ENCODE measurements around the gene NBL1. TPM values are rescaled to one million over a fixed set of nuclear protein-coding genes. Genes with fewer than 3 reads are reported as not detected.
A peak's percentile ranks its signal among the peaks of the same experiment; 100 is the strongest.

NBL1 gene
- total RNA-seq, 2 donors from 2014 or later = 137 to 186 TPM

DNA sequence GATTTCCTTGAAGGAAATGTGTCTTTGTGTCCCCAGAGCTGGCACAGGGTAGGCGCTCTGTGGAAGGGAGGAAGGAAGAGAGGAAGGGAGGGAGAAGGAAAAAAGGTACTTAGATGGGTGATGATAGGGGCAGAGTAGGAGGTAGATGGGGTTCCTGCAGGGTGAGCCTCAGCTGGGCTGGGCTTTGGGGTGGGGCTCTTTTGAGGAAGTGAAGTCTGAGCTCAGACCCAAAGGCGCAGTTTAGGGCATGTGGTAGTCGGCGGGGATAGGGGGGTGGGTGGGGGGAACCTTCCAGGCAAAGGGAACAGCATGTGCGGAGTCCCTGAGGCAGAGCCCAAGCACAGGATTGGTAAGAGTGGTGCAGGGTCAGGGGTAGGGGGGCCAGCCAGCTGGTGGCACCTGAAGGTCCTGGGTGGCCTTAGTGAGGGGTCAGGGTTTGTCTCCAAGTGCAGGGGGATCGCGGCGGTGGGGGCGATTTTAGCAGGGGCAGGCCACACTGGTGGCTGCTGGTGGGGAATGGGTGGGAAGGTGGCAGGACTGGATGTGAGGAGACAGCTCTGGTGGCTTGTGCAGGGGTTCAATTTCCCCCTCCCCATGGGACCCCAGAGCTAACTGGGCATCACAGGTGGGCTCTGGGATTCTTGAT, 12.1 kb downstream of the NBL1 start:
- intact Hi-C loops (cut with DNase I) = loop anchor here (5.0 to 10.0 kb wide), 2 partner anchors 401 to 684 kb away; partner anchors contain the start of genes EMC1 (in 1 of the 2) and MRTO4 (in 1 of the 2)
- DNase-seq (ENCODE audit: low spot score) = no peak

DNA sequence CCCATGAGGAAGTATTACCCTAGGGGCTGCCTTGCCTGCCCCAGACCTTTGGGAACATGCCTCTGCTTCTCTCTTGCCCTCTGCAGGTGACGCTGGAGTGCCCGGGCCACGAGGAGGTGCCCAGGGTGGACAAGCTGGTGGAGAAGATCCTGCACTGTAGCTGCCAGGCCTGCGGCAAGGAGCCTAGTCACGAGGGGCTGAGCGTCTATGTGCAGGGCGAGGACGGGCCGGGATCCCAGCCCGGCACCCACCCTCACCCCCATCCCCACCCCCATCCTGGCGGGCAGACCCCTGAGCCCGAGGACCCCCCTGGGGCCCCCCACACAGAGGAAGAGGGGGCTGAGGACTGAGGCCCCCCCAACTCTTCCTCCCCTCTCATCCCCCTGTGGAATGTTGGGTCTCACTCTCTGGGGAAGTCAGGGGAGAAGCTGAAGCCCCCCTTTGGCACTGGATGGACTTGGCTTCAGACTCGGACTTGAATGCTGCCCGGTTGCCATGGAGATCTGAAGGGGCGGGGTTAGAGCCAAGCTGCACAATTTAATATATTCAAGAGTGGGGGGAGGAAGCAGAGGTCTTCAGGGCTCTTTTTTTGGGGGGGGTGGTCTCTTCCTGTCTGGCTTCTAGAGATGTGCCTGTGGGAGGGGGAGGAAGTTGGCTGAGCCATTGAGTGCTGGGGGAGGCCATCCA, 12.8 kb downstream of the NBL1 start:
- intact Hi-C loops (cut with DNase I) = loop anchor here (5.0 to 10.0 kb wide), 2 partner anchors 402 to 685 kb away; partner anchors contain the start of genes EMC1 (in 1 of the 2) and MRTO4 (in 1 of the 2)
- no peak for DNase-seq (ENCODE audit: low spot score)

DNA sequence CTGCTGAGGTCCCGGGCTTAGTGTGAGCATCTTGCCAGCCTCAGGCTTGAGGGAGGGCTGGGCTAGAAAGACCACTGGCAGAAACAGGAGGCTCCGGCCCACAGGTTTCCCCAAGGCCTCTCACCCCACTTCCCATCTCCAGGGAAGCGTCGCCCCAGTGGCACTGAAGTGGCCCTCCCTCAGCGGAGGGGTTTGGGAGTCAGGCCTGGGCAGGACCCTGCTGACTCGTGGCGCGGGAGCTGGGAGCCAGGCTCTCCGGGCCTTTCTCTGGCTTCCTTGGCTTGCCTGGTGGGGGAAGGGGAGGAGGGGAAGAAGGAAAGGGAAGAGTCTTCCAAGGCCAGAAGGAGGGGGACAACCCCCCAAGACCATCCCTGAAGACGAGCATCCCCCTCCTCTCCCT, 13.4 kb downstream of the NBL1 start:
- intact Hi-C loops (cut with DNase I) = loop anchor here (5.0 to 10.0 kb wide), 2 partner anchors 403 to 685 kb away; partner anchors contain the start of genes EMC1 (in 1 of the 2) and MRTO4 (in 1 of the 2)
- DNase-seq (ENCODE audit: low spot score) = no peak

DNA sequence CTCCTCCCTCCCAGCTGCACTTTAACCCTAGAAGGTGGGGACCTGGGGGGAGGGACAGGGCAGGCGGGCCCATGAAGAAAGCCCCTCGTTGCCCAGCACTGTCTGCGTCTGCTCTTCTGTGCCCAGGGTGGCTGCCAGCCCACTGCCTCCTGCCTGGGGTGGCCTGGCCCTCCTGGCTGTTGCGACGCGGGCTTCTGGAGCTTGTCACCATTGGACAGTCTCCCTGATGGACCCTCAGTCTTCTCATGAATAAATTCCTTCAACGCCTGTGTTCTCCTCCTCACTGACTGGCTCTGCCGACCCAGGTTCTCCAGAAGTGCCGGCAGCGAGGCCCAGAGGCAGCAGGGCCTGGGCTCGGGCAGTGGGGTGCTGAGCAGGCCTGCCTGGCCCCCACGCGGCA, 14.1 kb downstream of the NBL1 start:
- intact Hi-C loops (cut with DNase I) = loop anchor here (5.0 to 10.0 kb wide), 2 partner anchors 403 to 686 kb away; partner anchors contain the start of genes EMC1 (in 1 of the 2) and MRTO4 (in 1 of the 2)
- no peak for DNase-seq (ENCODE audit: low spot score)

DNA sequence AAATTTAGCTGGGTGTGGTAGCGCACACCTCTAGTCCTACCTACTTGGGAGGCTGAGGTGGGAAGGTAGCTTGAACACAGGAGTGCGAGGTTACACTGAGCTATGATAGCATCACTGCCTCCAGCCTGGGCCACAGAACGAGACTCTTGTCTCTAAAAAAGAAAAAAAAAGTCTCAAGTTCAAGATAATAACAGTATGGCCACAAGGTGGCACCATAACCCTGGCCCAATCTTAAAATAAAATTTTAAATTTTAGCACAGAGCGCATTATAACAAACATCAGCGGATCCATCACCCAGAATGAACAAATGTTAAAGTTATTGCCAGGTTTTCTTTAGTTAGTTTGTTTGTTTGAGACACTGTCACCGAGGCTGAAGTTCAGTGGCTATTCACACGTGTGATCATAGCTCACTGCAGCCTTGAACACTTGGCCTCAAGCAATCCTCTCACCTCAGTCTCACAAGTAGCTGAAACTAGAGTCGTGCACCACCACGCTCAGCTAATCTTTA, 17.7 kb downstream of the NBL1 start:
- intact Hi-C loops (cut with DNase I) = no loop called here
- DNase-seq (ENCODE audit: low spot score) = no peak

DNA sequence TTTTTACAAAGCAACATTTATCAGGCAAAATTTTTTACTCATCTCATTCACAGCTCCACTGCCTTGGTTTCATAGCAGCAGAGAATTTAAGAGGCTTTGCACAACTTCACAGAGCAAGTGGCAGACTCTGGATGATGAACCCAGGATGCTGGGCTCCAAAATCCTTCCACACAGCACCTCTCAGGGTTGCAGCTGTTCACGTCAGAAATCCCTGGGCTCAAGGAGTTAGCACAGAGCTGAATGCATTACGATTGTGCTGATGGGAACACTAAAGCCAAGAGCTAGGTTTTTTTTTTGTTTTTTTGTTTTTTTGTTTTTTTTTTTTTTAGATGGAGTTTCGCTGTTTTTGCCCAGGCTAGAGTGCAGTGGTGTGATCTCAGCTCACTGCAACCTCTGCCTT, 18.2 kb downstream of the NBL1 start:
- DNase-seq (ENCODE audit: low spot score) = no peak
- intact Hi-C loops (cut with DNase I) = no loop called here

DNA sequence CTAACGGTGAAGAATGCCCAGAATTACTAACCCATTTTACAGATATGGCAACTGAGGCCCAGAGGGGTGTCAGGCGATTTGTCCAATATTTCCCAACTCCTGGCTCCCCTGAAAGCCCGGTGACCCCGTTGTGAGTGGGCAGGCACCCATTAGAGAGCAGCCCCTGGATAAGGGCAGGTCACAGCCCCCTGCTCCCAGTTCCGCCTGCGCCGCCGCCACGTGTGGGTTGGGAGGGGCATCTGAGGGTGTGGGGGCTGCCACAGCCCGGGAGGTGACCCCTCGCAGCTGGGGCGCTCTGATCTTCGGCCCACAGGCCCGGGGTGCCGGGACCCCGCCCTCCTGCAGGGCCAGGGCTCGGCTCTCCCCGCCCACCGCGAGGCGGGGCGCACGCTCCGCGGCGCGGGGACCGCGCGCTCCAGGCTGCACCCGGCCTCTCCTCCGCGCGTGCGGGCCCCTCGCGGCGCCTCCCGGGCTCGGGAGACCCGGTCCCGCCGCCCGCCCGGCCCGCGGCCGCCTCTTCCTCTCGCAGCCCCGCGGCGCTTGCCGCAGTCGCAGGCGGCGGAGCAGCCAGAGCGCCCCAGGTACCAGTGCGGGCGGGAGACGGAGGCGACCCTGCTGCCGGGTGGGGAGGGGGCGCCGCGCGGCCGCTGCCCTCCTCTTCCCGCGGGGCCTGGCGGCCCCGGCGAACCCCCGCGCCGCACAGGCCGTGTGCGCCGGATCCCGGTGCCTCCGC, 20.5 kb downstream of the NBL1 start, which contains the start of gene HTR6:
HTR6 (plus strand) TSS at position 423 of the 733 bp plus-strand sequence. CDS start 879 bp downstream, outside the sequence.
- DNase-seq (ENCODE audit: low spot score) = no peak
- intact Hi-C loops (cut with DNase I) = no loop called here

DNA sequence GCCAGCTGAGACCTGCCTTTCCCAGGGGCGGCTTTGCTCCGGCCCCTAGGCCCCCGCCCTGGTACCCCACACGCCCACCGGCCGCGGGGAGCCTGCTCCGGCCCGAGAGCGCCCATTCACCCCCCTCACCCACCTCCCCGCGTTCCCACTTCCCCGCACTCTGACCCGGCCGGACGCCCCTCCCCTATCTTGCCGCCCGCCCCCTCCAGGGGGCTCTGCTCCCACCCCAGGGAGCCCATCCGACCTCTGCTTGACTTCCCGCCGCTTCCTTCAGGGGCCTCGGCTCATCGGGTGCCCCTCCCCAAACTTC, 21.0 kb downstream of the NBL1 start:
- DNase-seq (ENCODE audit: low spot score) = no peak
- intact Hi-C loops (cut with DNase I) = no loop called here

DNA sequence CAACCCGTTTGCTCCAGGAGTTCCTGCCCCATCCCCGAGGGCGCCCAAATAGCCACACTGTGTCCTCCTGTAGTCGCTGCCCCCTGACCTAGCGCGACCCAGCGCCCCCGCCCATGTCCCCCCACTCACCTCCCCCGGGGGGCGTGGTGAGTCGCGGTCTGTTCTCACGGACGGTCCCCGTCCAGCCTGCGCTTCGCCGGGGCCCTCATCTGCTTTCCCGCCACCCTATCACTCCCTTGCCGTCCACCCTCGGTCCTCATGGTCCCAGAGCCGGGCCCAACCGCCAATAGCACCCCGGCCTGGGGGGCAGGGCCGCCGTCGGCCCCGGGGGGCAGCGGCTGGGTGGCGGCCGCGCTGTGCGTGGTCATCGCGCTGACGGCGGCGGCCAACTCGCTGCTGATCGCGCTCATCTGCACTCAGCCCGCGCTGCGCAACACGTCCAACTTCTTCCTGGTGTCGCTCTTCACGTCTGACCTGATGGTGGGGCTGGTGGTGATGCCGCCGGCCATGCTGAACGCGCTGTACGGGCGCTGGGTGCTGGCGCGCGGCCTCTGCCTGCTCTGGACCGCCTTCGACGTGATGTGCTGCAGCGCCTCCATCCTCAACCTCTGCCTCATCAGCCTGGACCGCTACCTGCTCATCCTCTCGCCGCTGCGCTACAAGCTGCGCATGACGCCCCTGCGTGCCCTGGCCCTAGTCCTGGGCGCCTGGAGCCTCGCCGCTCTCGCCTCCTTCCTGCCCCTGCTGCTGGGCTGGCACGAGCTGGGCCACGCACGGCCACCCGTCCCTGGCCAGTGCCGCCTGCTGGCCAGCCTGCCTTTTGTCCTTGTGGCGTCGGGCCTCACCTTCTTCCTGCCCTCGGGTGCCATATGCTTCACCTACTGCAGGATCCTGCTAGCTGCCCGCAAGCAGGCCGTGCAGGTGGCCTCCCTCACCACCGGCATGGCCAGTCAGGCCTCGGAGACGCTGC, 21.7 kb downstream of the NBL1 start:
- no peak for DNase-seq (ENCODE audit: low spot score)
- intact Hi-C loops (cut with DNase I) = no loop called here

DNA sequence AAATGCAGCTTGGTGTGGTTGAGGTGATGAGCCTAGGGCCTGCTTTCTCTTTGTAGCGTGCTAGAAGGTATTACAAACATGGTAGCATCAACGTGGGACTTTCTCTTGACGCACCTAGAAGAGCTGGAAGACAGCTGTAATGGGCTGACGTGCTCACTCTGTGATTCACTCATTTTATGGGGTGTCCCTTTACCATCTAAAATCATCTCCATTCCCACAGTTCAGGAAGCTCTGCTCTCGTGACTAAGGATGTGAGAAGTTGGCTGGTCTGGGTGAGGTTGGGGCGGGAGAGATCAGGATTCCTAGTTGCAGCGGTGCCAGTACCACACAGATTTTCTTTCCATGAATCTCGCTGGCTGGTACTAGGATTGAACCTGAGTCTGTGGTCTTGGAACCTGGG, 24.8 kb downstream of the NBL1 start:
- DNase-seq (ENCODE audit: low spot score) = no peak
- intact Hi-C loops (cut with DNase I) = no loop called here

DNA sequence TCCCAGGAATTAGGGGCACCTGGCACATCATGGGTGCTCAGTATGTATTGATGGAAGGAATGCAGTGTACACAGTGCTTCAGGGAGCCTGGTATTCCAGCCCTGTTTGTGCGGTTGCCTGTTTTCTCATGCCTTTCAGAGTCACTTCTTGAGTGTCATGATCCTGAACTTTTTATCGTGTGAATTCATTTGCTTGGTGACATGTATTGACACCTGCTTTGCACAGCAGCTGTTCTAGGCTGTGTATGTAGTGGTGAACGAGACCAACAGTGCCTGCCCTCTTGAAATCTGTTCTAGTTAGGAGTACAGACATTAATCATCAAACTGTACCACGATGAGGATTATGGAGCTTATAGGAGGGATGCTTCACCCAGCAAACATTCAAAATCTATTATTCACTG, 26.7 kb downstream of the NBL1 start:
- intact Hi-C loops (cut with DNase I) = no loop called here
- no peak for DNase-seq (ENCODE audit: low spot score)

DNA sequence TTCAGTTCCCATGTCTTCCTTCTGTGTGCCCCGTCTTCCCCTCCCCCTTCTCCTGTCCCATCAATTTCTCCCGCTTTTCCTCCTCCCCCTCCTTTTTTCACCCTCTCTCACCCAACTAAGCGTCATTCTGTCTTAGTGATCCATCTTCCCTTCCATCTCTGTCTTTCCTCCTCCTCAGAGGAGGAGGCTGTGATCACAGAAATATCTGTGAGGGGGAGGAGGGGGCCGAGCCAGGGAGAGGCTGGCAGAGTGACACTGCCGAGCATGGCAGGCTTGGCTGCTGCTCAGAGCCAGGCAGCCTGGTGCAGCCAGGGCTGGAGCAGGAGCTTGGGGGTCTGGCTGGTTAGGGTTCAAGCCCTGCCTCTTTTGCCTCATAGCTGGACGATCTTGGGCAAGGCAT, 28.1 kb downstream of the NBL1 start:
- intact Hi-C loops (cut with DNase I) = loop anchor here in 1 of 2 donors (2.0 kb wide), 1 partner anchor 63 kb away; no protein-coding TSS in a partner anchor
- DNase-seq (ENCODE audit: low spot score) = no peak

DNA sequence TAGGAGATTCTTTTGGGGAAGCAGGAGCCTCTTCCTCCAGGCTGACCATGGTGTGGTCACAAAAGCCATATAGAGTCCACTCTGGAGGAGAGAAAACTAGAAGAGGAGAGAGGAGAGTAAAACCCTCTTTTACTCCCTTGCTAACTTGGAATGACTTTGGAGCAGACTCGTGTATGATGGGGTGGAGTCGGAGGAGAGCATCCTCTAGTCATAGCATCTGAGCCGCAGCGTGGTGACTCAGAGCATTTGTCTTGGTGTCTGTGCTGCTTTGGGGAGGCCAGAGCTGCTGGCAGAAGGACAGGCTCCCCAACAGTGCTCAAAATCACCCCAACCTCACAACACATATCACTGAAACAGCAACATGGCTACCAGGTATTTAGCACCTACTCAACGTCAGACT, 31.7 kb downstream of the NBL1 start:
- intact Hi-C loops (cut with DNase I) = no loop called here
- DNase-seq (ENCODE audit: low spot score) = no peak

DNA sequence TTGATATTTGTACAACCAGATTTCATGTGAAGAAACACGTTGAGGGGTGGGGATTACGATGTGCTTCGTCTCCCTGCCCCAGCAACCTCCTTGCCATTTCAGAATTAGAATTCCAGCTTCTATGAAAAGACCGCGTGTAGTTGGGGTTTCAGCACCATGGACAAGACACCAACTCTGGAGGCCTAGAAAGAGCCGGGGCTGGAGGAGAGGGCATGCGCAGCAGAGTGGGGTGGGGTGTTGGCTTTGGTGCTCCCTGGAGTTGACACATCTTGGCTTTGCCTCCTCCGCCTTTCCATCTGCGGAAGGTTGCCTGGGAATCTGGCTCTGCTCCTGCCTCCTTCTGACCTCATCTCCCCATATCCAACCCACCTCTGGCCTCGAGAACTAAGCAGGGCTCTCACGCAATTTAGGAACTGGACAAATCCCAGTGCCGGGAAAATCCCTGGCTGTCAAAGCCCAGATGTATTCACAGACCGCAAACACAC, 32.4 kb downstream of the NBL1 start:
- DNase-seq (ENCODE audit: low spot score) = peak; percentile 93
- intact Hi-C loops (cut with DNase I) = no loop called here

DNA sequence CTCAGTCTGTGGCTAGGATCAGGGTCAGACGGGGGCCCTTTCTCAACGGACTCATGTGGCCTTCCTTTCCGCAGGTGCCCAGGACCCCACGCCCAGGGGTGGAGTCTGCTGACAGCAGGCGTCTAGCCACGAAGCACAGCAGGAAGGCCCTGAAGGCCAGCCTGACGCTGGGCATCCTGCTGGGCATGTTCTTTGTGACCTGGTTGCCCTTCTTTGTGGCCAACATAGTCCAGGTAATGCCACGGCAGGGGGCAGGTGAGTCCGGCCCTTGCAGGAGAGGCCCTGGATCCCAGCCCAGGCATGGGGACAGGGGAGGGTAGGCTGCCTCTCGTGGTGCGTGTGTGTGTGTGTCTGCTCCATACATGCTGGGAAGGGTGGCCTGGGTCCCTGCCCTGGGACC, 34.4 kb downstream of the NBL1 start:
- DNase-seq (ENCODE audit: low spot score) = no peak
- intact Hi-C loops (cut with DNase I) = no loop called here

DNA sequence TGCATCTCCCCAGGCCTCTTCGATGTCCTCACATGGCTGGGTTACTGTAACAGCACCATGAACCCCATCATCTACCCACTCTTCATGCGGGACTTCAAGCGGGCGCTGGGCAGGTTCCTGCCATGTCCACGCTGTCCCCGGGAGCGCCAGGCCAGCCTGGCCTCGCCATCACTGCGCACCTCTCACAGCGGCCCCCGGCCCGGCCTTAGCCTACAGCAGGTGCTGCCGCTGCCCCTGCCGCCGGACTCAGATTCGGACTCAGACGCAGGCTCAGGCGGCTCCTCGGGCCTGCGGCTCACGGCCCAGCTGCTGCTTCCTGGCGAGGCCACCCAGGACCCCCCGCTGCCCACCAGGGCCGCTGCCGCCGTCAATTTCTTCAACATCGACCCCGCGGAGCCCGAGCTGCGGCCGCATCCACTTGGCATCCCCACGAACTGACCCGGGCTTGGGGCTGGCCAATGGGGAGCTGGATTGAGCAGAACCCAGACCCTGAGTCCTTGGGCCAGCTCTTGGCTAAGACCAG, 34.9 kb downstream of the NBL1 start:
- no peak for DNase-seq (ENCODE audit: low spot score)
- intact Hi-C loops (cut with DNase I) = no loop called here

DNA sequence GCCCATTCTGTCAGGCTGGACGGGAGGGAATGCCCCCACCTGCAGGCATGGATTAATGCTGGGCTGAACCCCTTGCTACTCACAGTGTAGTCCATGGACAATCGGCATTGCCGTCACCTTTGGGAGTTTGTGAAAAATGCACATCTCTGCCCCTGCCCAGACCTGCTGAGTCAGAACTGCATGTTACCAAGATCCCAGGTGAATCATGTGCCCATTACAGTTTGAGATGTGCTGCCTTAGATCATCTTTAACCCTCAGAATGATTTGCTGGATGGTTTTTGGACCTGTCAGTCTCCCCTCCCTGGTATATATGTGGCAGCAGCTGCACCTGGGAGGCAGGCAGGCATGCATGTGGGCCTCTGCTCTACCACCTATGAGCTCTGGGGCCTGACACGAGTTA, 35.6 kb downstream of the NBL1 start:
- intact Hi-C loops (cut with DNase I) = no loop called here
- no peak for DNase-seq (ENCODE audit: low spot score)

DNA sequence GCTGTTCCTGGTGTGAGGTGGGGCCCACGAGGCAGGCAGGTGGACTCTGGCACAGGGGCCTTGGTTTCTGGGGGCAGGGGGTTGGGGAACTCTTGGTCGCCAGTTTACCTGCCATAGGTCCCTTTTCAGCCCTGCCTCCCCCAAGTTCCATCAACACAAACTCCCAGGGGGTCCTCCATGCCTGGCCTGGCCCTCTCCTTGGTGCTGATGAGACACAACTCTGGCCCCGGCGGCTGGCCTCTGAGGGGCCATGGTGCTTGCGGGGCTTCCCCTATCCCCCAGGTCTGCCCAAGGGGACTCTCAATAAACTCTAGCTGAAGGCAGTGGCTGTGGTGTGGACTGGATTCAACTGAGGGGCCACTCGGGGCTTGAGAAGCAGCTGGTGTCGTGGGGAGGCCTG, 36.5 kb downstream of the NBL1 start:
- DNase-seq (ENCODE audit: low spot score) = no peak
- intact Hi-C loops (cut with DNase I) = no loop called here

Measured in posterior vena cava (tissue), 2 donors.